Superior temporal gyrus (tissue), 1 donor: ENCODE results near the gene PLA2G2F.

Experiments
- DNase-seq: peaks from one replicate; pipeline ENCODE4 v3.0.0-alpha.2; 2016; ENCODE audit errors: extremely low spot score

PLA2G2F gene

DNA sequence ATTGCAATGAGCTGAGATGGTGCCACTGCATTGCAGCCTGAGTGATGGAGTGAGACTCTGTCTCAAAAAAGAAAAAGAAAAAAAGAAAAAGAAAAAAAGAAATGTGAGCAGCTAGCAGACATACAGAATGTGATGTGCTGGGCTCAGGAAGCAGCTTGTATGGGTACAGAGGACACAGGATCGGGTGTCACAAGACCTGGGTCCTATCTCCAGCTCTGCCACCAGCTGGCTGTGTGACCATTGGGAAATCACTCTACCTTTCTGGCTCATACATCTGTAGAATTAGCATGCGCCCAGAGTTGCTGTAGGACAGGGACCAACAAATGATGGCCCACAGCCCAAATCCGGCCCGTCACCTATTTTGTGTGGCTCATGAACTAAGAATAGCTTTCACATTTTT, 50.5 kb downstream of the PLA2G2F start:
- DNase-seq: no peak

DNA sequence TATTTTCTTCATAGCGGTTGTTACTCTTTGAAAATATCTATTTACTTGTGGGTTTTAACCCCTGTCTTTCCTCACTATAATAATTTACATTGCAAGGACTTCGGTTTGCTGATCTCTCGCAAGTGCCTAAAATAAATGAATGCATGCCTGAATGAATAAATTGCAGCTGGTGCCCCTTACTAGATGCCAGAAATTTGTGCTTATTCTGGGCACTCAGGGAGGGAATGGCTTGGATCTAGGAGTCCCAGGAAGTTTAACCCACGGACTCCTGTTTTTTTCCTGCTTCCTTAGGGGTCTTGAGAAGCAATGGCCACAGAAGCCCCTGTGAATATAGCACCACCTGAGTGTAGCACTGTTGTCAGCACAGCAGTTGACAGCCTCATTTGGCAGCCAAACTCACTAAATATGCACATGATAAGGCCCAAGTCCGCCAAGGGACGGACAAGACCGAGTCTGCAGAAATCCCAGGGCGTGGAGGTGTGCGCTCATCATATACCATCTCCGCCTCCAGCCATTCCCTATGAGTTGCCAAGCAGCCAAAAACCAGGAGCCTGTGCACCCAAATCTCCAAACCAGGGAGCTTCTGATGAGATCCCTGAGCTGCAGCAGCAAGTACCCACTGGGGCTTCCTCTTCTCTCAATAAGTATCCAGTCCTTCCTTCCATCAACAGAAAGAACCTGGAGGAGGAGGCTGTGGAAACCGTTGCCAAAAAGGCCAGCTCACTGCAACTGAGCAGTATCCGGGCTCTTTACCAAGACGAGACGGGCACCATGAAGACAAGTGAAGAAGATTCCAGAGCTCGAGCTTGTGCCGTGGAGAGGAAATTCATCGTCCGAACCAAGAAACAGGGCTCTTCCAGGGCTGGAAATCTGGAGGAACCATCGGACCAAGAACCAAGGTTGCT, 51.4 kb downstream of the PLA2G2F start:
- DNase-seq: peak; percentile 37

DNA sequence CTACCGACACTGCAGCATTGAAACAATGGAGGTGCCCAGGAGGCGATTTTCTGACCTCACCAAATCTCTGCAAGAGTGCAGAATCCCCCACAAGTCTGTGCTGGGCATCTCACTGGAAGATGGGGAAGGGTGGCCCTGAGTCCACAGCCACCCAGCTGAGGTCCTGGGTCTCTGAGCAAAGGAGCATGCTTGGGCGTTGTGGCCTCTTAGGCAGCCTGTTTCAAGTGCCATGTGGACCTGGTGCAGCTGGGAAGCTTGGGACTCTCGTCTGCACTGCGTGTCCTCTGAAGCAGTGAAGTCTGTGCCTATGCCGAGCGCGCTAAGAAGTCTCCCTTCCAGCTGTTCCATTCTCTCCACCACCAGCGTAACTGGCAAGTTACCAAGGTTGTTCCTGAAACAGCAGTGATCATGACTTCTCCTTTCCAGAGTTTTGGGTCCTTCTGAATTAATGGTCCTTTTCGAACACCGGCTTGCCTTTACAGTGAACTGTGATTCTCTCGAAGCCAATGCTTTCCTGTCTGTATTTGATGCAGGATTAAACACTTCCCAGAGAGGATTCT, 52.2 kb downstream of the PLA2G2F start:
- DNase-seq: no peak

DNA sequence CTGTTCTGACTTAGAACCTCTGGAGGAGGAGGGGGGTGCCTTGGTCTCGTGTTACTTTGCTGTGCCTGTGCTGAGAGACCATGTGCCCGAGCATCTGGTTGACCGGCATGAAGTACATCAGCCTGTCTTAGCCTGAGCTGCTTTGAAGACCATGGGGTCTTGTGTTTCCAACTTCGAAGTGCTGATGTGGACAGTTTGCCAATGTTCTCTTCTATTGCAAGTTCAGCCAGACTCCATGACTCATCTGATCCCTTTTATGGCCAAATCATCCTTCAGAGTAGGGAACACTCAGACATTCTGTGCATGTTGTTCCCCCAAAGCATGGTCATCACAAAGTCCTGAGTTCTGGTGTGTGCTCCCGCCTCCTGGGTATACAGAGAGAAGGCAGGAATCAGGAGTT, 53.2 kb downstream of the PLA2G2F start:
- DNase-seq: peak; percentile 43

DNA sequence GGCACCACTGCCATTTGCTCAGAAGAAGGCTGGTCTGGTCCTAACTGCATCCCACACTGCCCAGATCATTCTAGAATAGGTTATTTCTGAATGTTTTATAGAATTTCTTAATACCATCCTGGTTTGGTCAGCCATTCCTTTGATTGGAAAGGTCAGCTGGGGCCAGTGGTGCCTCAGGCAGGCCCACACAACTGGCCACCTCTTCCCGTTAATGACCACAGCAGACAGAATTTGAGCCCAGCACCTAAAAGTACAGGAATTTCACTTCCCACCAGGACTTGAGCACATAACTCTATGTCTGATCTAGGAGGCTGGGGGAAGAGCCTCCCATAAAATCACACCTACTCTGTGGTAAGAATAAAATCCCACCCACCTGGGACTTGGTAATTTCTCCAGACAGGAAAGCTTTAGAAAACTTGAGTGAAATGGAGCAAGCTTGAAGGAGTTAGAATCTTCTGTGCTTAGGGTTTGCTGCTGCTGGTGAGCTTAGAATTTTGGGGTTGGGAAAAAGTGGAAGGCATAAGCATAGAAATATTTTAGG, 53.8 kb downstream of the PLA2G2F start:
- DNase-seq: no peak

DNA sequence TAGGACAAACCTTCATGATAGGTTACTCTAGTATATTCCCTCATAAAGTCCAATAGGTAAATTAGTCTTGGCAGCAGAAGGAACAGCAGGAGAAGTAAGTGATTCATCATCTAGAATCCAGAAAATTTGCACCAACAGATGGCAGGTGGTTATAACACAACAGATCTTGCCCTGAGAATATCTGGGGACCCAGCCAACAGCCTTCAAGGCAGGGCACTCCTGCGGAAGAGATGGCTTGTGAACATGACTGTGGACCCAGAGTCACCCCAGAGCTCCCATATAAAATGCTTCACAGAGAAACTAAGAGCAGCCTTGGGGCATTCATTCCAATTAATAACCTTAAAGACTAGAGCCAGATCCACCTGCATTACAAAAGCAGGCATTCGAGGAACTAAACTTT, 55.1 kb downstream of the PLA2G2F start:
- peak; percentile 33 for DNase-seq

DNA sequence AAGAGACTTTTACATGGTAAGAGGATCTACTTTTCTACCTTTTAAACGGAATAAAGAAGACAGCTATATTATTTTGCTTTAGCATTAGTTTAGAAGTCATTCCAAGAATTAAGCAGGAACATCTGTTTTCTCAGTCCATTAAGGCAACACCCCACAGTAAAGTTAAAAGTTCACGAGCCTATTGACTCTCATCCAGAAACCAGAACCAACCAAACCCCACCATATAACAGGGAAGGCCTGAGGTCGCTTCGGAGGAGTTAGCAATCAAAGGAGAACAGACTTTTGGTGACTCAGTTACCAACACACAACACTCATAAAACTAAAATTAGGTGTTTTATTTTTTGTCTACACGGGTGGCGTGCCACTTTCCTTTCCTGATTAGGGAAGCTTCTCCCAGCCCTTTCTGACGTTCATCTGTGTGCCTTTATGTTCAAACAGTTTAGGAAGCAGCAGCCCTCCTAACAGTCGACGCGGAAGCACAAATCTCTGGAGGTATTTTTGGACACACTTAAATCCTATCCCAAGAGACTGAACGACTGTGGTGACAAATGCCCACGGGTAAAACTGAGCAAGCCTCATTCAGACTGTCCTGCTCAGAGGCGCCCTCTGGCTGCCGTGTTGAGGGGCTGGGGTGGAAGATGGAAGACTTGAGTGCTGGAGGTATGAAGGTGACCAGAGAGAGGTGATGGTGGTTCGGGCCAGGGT, 55.8 kb downstream of the PLA2G2F start:
- peak; percentile 66 for DNase-seq

DNA sequence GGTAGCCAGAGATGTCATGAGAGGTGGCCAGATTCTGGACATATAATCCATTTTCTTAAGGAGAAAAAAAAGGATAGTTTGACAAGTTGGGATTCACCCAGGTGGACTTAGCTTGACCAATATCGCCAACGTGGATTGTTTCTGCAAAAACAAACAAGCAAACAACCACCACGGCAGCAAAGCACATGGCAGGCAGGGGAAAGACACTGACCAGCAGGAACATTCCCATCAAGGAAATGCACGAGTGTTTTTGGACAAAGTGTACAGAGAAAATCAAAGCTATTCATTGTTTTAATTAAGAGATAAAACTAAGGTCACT, 56.3 kb downstream of the PLA2G2F start:
- DNase-seq: no peak

DNA sequence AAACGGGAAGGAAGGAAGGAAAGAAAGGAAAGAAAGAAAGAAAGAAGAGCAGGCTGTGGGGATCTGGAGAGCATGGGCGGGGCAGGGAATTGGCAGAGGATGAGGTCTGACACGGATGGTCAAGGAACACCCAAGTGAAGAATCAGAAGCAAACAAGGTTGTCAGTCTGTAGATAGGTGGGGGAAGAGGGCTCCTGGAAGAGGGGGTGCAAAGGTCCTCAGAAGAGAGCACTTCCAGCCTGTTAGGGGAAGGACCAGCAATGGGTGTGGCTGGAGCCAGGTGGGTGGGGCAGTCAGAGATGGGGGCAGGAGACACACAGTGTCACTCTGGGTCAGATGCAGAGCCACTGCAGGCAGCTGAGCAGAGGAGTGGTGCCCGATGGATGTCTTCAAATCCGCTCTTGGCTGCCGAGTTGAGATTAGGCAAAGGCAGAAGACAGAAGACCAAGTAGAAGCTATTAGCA, 58.2 kb downstream of the PLA2G2F start:
- no peak for DNase-seq

DNA sequence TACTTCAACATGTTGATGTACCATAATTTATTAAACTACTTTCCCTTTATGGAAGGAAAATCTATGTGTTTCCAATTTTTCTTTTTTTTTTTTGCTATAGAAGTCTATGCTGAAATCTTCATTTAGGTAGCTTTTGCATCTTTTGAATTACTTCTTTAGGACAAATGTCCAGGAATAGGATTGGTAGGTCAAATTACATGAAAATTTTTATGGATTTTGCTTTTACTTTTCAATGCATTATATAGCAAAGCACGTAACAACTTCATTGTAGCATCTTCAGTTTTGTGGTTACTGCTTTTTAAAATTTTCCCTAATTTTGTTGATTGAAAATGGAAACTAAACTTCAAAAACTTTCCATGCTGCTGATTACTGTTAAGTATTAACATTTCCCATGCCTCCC, 59.2 kb downstream of the PLA2G2F start:
- DNase-seq: no peak

DNA sequence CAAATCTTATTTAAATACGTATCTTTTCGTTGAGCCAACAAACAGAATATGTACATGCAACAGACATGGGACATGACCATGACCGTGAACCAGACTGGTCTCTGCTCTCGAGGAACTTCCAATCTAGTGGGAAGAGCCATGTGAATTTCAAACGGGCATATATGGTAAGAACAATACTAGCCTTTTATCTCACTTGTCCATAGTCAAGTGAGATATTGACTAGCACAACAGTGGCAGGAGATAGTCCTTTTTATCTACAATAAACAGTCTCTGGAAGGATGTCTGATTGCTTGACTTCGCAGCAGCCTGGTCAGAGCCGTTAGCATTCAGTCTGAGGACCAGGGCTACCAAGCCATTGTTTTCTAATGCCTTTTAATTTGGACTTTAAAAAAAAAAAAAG, 59.8 kb downstream of the PLA2G2F start:
- DNase-seq: no peak

DNA sequence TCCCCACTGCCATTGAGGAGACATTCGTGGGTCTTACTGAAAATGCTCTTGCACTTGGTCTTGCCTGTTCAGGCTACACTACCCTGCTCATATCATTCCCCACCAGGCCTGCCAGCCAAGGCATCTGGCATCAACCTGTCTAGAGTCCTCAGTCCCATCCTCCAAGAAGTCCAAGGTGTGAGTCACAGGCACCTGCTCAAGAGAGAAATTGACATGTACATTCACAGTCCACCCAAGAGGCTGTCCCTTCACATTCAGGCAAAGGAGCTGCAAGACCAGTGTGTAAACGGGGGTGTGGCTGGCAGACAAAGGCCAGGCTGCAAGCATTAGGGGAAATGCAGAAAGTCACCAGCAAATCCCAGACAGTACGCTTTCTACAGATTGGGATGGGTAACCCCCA, 60.3 kb downstream of the PLA2G2F start:
- DNase-seq: no peak

DNA sequence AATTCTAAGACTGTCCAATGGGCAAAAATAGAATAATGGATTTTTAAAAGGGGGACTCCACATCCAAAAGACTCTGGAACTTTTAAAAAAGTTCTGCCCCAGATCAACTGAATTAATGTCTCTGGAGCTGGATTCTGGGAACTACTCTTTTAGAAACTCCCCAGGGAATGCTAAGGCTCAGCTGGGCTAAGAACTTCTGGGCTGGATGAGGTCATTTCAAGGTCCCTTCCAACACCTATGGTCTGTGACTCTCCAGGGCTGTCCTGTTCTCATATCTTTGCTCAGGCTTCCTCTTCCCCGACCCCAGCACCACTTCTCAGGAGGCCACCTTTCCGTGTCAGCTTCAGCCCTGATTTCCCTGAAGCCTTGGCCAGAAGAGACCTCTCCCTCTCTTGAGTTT, 60.7 kb downstream of the PLA2G2F start:
- DNase-seq: no peak
